T follicular helper cell (primary cell): ENCODE data around the gene JADE1.

Source experiments
- DNase-seq: peaks from one replicate; pipeline ENCODE4 v3.0.0-alpha.2; 2020; ENCODE audit warnings: low read depth

Gene JADE1

GRCh38 chr4:128810871-128811570 lies 1.5 kb downstream of the JADE1 start:
- peak; percentile 78 for DNase-seq

DNA sequence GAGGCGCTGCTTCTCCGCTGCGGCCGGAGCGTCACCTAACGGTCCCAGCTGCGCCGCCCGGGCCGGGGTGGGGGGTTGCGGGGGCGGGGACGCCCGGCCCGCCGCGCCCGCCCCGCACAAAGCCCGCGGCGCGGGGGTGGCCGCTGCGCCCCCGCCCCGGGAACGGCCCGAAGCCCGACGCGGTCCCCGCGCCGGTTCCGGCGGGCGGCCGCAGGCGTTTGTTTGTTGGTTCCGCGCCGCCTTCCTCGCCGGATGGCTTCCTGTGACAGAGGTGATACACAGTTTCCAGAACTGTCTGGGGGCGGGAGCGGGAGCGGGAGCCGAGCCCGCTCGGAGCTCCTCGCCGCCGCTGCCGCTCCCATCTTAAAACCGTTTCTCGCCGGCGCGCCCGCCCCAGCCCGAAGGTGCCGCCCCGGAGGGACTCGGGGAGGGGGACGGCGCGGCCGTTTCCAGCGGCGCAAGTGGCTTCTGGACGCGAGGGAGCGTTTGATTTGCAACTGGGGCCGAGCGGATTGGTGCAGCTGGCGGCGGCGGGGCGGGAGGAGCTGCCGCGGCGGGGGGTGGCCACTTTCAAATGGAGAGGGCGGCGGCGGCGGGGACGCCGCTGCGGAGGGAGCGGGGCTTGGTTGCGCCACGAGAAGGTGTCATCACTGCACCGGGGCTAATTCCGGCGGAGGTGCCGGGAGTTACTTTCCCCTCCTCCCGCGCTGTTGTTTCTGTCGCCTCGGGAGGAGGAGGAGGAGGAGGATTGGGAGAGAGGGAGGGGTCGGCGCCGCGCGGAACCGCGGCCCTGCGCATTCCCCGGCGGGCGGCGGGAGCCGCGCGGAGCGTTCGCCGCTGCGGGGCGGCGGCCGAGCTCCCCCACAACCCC lies 2.3 kb downstream of the JADE1 start:
- DNase-seq, result peak; percentile 69

- DNase-seq, result no peak
Observed at GRCh38 chr4:128812442-128813235, 3.1 kb downstream of the JADE1 start.

DNA sequence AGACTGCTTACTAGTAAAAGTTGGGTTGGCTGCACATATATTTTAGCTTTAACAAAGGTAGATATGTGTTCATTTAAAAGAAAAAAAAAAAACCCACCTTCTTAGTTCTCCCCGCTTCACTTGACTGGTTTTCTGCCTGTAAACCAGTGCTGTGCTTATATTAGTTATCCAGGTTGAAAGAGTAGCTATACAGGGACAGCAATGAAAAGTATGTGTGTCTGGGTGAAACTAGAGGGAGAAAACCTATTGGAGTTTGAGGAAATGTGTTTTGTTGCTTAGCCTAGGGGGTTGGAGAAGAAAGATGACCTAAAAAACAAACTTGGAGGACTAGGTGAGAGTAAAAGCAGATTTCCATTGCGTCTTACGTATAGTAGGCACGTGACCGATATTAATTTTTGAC lies 4.5 kb downstream of the JADE1 start:
- DNase-seq, result no peak

- no peak for DNase-seq
Observed at GRCh38 chr4:128818442-128818841, 8.9 kb downstream of the JADE1 start.

- no peak for DNase-seq
Observed at GRCh38 chr4:128819082-128819742, 9.7 kb downstream of the JADE1 start.

- DNase-seq, result no peak
Observed at GRCh38 chr4:128820671-128821070, 11.2 kb downstream of the JADE1 start.

GRCh38 chr4:128821151-128821550 lies 11.7 kb downstream of the JADE1 start:
- no peak for DNase-seq

GRCh38 chr4:128823025-128823661 lies 13.6 kb downstream of the JADE1 start:
- no peak for DNase-seq

GRCh38 chr4:128825226-128825625 lies 15.7 kb downstream of the JADE1 start:
- DNase-seq, result no peak

DNA sequence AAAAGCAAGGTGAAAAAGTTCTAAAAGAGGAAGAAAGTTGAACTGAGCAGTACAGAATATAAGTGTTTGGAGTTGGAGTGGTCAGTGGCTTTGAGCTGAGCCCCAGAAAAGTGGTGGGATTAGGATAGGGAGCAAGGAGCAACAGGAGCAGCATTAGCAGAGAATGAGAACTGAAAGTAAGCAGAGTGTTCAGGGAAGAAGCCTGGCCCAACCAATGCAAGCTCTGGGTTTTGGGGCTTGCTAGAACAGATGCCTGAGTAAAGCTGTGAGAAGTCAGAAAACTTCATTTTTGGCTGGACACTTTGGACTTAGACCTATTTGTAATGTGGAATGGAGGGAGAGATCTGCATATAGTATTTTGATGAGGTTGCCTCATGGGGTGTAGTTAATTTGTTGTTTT lies 17.8 kb downstream of the JADE1 start:
- no peak for DNase-seq

DNA sequence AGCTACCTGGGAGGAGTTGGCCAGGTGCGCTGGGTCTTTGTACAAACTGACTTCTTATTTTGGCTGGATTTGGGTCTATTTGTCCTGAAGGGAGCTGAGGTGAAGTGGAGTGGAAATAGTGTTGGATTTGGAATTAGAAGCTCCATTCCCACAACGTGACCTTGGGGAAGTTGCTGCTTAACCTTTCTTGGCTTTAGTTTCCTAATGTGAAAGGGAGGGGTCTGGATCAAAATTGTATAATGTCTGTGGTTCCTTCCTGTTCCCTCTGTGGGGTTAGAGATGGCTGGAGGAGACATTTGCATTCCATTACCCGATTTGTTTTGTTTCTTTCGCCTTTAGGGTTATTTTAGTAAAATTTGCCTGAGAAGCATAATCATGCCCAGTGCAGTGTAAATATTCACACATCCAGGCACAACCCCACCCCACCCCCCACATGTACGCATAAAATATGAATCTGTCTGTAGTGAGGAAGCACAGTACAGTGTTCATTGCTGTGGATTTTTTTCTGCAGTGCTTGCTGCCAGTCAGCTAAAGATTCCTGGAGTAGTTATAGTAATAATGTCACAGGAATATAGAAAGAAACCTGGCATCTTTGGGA lies 21.5 kb downstream of the JADE1 start:
- no peak for DNase-seq

GRCh38 chr4:128831531-128832242 lies 22.2 kb downstream of the JADE1 start:
- DNase-seq, result no peak

- DNase-seq, result no peak
Observed at GRCh38 chr4:128832243-128832625, 22.7 kb downstream of the JADE1 start.

DNA sequence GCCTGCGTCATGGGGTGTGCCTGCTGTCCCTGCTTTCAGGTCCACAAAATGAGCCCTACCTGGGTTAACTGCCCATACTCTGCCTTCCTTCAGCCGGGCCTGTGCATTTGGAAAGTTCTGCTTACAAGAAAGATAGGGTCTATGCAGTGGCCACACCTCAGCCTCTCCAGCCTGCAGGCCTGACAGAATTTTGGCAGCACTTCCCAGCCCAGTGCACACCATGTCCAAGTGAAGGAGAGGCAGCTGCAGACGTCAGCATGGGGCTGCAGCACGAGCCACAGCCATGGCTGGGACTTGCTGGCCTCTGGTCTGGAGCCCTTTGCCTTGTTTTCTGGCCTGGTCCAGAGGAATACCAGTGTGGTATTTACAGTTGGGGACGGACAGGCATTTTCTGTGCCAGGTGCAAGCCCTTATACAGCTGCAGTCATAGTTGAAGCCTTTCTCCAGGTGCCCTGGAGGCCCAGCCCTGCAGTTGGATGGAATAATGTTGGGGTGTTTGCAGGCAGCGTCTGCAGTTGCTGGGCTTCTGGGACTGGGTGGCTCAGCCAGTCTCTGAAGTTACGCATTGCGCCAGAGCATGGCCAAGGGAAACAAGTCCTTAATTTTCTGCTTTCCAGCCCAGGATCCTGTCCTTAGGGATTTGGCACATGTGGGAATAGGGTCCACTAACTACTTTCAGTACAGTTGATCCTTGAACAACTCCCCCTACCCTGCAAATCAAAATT lies 26.2 kb downstream of the JADE1 start:
- no peak for DNase-seq

- DNase-seq, result no peak
Observed at GRCh38 chr4:128837198-128837597, 27.7 kb downstream of the JADE1 start.

DNA sequence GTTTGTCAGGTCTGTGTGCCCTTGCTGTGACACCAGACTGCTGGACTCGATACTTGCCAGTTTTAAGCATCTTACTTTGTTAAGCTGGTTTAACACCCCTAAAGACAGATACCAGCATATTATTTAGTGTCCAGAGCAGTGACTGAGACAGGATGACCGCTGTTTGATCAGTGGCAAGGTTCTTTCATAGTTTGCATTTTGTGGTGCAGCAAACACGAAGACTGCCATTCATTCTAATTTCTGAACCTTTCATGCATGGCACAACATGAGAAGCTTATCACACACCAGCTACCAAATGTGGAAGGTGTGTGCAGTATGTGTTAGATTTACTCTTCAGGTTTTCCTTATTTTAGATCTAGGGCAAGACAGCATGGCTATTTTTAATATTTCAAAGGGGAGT lies 28.2 kb downstream of the JADE1 start:
- DNase-seq, result no peak

- DNase-seq, result no peak
Observed at GRCh38 chr4:128840711-128841318, 31.3 kb downstream of the JADE1 start.

- DNase-seq, result no peak
Observed at GRCh38 chr4:128841402-128841801, 31.9 kb downstream of the JADE1 start.
